SK-N-MC (cell line): ENCODE data around the gene LGR4.

Experiments
- EZH2 ChIP-seq: fragments of 200-600 bp; sonication (generic); IDR thresholded peaks from one replicate; pipeline ENCODE4 v1.6.1; 2017; ENCODE audit warnings: antibody characterized with exemption
- FOXP2 ChIP-seq: optimal IDR thresholded peaks from 2 replicates; pipeline ENCODE3; 2011; ENCODE audit warnings: mild to moderate bottlenecking, moderate library complexity; ENCODE audit not compliant: insufficient read depth; ENCODE audit errors: extremely low read length, control extremely low read depth
- POLR2AphosphoS5 ChIP-seq: IDR thresholded peaks from 2 replicates; pipeline ENCODE4 v1.6.1; 2012; ENCODE audit warnings: mild to moderate bottlenecking, low read depth, low read length, borderline replicate concordance

GRCh38 chr11:27339941-27340340 lies 132.6 kb downstream of the LGR4 start:
- TF ChIP-seq POLR2AphosphoS5 (no peak), EZH2 (no peak), FOXP2 (no peak)
